RPMI8226 (cell line): ENCODE data around the gene ACCS.
A peak's percentile ranks its signal among the peaks of the same experiment; 100 is the strongest.

Experiments
- DNase-seq: peaks from one replicate; pipeline ENCODE4 v3.0.0-alpha.2; 2015

ACCS gene

DNA sequence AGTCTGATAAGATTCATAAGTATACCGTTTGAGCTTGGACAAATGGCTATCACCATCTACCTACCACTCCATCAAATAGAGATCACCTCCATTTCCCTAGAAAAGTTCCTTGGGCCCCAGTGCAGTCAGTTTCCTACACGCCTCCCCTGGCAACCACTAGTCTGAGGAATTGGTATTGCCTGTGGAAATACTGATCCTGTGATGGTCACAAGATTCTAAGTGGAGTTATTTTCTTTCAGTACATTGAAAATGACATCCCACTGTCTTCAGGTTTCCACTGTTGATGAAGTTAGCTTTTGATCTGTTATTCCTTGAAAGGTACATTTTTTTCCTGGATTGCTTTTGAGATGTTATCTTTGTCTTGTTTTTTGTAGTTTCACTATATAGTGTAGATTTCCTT is 22.9 kb upstream of the ACCS start:
- no peak for DNase-seq

DNA sequence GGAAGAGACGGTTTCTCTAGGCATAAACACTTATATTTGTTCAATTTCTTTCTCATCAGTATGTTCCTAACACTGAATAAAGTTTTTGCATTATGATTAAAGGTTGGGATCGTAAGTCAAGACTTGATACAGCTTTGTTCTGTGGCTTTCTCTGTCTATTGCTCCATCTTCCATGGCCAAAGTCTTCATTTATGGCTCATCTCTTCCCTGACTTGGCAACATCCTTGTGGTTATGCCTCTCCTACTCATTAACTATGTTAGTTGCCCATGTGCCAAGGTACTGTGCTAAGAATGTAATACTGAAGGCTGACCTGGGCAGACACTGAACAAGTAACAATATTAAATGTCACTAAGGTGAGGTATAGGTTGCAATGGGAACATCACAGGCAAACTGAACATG is 19.9 kb upstream of the ACCS start:
- no peak for DNase-seq

DNA sequence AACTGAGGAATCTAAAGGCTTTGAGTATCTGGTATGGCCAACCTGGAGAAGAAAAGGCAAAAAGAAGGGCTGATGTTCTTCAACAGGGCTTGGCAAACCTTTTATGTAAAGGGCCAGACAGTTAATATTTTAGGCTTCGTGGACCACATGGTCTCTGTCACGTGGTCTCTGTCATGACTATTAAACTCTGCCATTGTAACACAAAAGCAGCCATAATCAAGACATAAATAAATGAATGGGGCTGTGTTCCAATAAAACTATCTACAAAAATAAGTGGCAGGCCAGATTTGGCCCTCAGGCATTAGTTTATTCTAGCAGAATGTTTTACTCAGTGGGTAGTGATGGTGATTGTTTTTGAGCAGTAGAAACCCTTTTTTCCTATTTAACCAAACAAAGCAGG is 18.8 kb upstream of the ACCS start:
- DNase-seq, result no peak

DNA sequence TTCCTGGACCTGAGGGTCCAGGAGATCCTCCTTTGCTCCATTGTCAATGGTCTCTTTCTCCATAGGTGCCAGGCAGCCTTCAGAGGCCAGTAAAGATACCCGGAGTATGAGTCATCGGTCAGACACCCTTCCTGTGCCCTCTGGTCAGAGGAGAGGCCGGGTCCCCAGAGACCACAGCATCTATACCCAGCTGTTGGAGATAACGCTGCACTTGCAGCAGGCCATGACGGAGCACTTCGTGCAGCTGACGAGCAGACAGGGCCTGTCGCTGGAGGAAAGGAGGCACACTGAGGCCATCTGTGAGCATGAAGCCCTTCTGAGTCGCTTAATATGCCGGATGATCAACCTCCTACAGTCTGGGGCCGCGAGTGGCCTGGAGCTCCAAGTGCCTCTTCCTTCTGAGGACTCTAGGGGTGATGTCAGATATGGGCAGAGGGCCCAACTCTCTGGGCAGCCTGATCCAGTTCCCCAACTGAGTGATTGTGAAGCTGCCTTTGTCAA is 18.1 kb upstream of the ACCS start, which contains the start of gene ACCSL:
TSS of gene ACCSL (plus strand) at position 51 of the 501 bp plus-strand sequence. CDS start at position 107, 56 bp downstream.
- DNase-seq, result no peak

DNA sequence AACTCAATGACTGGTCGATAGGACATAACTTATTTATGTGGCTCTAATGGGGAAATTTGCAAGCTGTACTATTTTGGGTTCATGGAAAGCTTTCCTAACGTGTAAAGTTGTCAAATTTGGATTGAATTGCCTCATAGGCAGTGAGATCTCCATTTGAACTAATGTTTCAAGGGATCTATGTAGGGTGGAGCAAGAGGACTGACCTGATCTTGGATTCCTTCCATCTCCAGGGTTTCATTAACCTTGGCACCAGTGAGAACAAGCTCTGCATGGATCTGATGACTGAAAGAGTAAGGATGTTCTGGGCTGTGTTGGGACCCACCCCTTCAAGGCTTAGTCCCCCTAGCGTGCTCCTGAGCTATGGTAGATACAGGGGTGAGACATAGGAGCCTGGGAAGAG is 16.2 kb upstream of the ACCS start:
- no peak for DNase-seq

DNA sequence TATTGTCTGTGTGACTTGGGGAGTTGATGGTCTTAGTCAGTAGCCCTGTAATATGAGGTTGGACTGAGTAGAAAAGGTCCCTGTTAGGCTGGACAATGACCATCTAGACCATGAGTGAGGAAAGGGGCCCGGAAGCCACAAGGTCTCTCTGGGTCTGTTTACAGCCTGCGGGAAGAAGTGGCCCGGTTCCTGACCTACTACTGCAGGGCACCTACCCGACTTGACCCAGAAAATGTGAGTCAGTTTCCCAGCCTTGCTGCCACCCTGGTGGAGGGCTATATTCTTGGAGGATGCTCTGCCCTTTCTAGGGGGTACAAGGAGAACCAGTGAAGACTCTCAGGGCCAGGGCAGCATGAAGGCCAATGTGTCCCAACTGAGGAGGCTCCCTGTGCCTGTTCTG is 14.9 kb upstream of the ACCS start:
- DNase-seq, result no peak

DNA sequence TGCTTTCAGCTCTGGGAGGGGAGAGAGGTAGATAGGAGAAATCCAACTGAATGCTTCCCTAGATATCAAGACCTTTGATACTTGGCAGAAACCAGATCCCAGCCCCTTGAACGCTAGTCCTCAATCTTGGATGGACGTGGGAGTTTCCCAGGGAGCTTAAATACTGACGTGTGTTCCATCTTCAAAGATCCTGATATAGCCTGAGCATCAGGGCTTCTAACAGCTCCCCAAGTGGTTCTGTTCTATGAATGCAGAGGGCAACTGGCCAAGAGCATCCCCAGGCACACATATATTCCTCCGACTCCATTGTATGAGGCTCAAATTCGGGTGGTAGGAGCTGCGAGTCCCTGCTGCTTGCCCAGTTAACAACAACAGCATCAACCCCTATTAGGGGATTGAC is 8.7 kb upstream of the ACCS start:
- DNase-seq, result no peak

DNA sequence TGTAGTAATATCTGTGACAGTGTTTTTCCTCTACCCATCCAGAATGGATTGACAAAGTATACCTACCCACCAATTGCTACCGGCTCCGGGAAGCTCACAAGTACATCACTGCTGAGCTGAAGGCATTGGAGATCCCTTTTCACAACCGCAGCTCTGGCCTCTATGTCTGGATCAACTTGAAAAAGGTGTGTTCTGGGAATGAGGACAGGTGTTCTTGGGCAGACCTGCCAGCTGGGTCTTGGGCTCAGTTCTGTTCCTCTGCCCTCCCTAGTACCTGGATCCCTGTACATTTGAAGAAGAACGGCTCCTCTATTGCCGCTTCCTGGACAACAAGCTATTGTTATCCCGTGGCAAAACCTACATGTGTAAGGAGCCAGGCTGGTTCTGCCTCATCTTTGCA is 7.8 kb upstream of the ACCS start:
- no peak for DNase-seq

DNA sequence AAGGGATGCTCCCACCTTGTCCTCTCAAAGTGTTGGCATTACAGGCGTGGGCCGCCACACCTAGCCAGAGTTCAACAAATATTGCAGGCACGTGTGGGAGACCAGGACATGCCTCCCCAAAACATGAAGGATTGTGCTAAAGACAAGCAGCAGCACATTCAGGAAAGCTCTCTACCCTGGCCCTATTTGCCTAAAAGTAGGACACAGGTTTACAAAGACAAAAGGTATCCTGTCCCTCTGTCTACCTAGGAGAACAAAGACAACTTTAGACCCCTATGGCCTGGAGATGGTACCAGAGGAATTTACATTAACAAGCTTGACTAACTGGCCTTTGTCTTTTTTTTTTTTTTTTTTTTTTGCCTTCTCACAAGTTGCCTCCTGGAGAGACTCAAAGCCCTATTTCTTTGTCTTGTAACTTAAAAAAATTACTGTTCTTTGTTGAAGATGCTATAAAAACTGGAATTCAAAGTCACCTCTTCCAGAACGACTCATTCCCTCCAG is 859 bp upstream of the ACCS start:
- DNase-seq, result no peak

DNA sequence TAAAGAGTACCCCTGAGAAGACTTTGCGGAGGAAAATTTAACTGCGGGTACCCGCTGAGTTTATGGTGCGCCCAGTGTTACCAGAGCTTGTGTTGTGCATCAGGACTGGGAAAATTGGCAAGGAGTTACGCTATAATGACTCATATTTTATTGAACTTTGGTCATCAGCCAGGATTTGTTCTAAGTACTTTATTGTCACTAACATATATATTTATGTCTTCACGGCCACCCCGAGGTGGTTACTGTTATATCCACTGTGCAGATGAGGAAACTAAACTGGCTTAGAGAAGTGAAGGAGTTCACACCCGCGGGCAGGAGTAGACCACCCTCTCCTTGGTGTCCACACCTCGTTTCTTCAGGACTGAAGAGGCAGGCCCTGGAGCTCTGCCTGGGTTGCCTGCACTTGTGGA is 667 bp downstream of the ACCS start:
- no peak for DNase-seq

DNA sequence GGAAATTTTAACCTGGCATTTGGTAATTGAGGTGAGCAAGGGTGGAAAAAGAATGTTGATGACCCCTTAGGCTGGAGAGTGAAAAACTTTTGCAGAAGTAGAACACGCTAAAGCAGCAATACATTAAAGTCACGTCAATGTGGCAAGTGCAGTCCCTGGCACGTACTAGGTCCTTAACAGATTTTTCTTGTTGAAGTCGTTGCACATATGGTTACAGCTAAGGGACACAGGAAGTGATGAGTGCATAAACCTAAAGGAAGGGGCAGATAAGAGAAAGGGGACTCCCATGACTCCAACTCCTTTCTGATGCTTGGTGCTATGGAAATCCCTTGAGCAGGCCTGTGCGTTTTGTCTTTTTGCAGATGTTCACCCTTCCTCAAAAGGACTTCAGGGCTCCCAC is 1.2 kb downstream of the ACCS start:
- DNase-seq, result no peak

DNA sequence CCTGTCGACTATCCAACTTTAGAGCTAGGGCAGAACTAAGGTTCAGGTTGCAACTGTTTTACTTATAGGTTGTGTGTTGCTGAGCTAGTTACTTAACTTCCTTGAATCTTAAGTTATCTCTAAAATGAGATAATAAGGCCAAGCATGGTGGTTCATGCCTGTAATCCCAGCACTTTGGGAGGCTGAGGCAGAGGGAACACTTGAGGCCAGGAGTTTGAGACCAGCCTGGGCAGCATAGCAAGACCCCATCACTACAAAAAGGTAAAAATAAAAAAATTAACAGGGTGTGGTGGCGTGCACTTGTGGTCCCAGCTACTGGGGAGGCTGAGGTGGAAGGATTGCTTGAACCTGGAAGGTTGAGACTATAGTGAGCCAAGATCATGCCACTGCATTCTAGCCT is 2.1 kb downstream of the ACCS start:
- DNase-seq, result no peak

DNA sequence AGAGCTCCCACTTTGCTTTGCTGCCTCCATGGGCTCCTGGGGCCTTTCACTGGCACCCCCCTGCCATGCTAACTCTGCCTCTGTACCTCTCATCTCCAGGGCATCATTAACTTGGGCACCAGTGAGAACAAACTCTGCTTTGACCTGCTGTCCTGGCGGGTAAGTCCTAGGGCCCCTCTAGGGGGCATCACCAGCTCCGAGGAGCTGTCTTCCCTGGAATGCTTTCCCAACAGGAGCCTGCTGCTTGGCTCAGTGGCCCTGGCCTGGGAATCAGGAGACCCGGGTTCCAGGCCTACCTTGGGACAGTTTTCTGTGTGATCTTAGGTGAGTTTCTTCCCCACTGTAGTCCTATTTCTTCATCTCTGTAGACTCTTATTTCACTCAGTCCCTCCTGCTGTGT is 5.1 kb downstream of the ACCS start:
- DNase-seq, result no peak

DNA sequence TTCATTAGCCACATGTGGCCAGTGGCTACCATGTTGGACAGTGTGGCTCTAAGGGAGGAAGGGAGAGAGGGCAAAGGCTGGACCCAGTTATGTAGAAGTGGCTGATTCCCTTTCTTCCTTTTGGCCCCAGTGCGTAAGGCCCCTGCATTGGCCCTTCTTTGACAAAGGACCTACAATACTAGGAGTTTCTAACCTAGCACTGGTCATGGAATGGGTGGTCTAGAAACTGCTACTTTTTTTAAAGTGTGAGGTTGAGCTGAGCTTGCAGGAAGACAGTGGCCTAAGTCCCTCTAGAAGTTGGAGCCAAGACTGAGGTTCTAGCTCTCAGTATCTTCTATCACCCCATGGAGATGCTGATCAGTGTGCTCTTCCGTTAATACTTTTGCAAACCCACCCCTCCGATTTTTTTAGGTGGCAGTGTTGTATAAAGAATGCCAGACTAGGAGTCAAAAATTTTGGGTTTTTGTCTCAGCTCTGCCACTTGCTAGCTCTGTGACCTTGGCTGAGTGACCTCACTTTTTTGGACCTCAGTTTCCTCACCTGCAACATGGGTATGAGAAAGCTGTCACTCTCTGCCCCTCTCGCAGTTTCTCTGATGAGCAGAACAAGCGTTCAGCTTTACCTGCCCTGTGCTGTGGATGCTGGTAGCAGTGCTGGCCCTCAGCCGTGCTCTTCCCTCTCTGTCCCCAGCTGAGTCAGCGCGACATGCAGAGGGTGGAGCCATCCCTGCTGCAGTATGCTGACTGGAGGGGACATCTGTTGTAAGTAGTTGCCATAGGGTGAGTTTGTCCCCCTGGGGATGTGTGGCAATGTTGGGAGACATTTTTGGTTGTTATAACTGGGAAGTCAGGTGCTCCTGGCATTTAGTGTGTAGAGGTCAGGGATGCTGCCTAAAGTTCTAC is 6.9 kb downstream of the ACCS start:
- DNase-seq, result no peak

DNA sequence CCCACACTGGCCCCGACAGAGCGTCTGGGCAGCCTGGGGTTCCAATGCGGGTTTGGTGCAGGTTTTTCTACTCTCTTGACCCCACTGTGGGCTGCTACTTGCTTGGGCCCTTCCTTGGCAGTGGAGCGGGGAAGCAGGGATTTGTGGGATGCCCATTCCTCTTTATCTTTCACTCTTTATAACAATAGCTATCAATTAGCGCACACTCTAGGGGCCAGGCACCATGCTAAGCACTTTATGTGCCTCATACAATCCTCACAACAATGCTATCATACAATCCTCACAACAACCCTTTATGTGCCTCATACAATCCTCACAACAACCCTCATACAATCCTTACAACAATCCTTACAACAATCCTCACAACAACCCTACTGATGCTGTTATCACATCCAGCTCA is 12.7 kb downstream of the ACCS start:
- no peak for DNase-seq

DNA sequence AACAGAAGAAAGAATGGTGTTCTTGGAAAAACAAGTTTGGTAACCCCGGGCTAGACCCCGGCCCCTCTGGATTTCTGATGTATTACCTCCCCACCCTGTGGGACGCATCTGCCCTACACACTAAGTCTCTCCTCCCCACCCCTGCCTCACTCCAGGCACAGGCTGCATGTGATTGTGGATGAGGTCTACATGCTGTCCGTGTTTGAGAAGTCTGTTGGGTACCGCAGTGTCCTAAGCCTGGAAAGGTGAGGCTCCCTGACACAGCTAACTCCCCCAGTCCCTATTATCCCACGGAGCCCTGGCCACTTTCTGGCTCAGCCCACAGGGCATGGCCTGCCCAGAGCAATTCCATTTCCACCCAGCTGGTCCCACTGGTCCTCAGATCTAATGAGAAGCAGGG is 13.3 kb downstream of the ACCS start:
- no peak for DNase-seq

DNA sequence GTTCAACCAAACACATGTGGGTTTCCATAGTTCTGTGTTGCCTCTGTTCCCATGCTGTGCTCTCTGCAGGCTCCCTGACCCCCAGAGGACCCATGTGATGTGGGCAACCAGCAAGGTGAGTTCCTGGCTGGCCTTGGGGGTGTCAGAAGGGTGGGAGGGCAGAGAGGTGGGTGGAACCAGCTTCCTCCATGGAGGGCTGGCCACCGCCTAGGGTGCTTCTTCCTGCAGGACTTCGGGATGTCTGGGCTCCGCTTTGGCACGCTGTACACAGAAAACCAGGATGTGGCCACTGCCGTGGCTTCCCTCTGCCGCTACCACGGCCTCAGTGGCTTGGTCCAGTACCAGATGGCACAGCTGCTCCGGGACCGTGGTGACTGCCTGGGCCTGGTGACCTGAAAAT is 14.9 kb downstream of the ACCS start:
- no peak for DNase-seq

DNA sequence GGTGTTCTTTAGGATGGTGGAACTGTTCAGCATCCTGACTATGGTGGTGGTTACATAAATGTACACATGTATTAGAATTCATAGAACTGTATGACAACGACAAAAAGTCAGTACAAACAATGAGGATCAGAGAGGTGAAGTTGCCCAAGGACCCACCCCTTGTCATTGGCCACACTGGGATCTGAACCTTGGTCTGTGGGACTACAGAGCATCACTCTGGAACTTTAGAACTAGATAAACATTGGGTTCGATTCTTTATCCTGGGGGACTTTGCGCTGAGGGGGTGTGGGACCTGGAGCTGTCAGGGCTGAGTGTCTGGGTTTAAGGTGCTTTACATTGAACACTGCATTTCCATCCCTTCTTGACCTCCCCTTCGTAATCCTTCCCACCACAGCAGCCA is 16.6 kb downstream of the ACCS start:
- DNase-seq, result no peak

DNA sequence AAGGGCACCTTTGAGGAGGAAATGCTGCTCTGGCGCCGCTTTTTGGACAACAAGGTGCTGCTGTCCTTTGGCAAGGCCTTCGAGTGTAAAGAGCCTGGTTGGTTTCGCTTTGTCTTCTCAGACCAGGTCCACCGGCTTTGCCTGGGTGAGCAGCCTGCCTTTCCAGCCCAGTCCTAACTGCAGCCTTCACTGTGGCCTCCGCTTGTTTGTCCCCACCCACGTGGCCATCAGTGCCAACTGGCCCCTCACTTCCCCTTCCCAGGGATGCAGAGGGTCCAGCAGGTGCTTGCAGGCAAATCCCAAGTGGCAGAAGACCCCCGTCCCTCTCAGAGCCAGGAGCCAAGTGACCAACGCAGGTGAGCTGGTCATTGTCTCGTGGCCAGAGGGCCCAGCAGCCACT is 17.4 kb downstream of the ACCS start:
- DNase-seq, result peak; percentile 22

DNA sequence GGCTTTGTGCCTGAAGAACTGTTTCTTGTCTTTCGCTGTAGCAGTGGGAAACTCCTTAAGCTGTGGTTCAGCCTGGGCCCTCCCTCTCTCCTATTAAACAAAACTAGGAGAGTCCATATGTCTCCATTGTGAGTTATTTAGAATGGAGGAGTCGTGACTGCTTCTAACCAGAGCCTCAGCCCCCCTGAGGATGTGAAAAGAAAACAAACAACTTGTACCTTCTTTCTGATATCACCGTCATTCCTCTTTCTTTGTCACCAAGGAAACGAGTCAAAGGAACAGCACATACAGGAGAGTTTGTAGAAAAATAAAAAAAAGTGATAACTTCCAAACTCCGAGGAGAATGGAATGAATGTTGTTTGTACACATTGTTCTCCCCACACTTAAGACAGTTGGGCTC is 17.8 kb downstream of the ACCS start:
- DNase-seq, result no peak

DNA sequence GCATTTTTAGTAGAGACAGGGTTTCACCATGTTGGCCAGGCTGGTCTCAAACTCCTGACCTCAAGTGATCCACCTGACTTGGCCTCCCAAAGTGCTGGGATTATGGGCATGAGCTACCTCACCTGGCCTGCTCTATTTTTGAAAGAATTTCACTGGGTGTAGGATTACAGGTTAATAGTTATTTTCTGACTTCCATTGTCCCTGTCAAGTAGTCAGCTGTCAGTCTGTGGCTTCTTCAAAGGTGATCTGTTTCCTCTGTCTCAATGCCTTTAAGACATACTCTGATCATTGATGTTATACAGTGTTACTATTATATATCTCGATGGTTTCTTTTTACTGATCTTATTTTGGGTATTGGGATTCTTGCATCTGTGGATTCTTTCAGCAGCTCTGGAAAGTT is 19.3 kb downstream of the ACCS start:
- DNase-seq, result no peak

DNA sequence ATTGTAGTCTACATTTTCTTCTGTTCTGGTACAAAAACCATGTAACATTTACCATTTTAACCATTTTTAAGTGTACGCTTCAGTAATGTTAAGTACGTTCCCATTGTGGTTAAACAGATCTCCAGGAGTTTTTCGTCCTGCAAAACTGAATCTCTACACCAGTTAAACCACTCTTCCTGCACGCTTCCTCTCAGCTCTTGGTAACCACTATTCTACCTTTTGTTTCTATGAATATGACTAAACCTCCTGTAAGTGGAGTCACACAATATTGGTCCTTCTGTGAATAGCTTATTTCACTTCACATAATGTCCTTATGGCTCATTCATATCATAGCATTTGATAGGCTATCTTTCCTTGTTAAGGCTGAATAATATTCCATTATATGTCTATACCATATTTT is 22.3 kb downstream of the ACCS start:
- DNase-seq, result no peak

DNA sequence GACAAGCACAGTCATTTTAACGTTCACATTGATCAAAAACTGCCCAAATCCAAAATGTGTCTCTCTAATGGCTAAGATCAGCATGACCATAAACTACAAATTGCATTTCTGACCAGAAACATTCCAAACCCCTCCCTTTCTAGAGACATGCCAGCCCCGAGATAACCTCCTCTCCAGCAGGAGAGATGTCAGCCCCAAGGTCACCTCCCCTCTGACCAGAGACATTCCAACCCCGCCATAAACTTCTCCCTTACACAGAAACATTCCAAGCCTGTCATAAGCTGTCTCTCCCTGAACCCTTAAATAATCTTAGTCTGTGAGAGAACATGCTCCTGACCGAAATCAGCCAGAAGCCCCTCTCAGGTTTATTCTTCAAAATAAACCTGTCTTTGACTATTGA is 22.8 kb downstream of the ACCS start:
- no peak for DNase-seq

DNA sequence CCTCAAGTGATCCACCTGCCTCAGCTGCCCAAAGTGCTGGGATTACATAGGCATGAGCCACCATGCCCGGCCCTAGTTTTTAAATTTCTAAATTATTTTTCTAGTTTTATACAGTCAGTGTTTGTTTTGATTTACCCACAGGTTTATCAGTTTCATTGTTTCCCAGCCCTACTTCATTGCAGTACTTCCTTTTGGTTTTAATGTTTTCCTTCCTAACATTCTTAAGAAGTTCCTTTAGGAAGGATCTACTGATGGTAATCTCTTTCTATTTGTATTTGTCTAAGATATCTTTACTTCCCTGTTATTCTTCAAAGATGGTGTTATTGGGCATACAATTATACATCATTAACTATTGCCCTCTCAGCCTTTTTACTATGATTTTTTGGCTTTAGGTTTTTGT is 24.5 kb downstream of the ACCS start:
- no peak for DNase-seq
